VCaP (cell line): ENCODE data around the gene GNLY.

Experiments used
- H3K27ac ChIP-seq: fragments of 450-650 bp; 2 replicates; pipeline ENCODE4 v1.5.1; 2017
- CTCF ChIP-seq: fragments of 450-650 bp; conservative IDR thresholded peaks from 2 replicates; pipeline ENCODE4 v1.5.1; 2017; ENCODE audit warnings: mild to moderate bottlenecking, moderate library complexity

GNLY gene

GRCh38 chr2:85737481-85737880, 43.3 kb downstream of the GNLY start:
- H3K27ac ChIP-seq = no peak overlapping the region
- TF ChIP-seq CTCF = no peak

GRCh38 chr2:85737961-85738360, 43.8 kb downstream of the GNLY start:
- H3K27ac ChIP-seq = no peak overlapping the region
- TF ChIP-seq CTCF = no peak

- TF ChIP-seq CTCF = no peak
Observed at GRCh38 chr2:85740193-85740592, 46.0 kb downstream of the GNLY start.

GRCh38 chr2:85741211-85741832, 47.2 kb downstream of the GNLY start:
- TF ChIP-seq CTCF = no peak
- H3K27ac ChIP-seq = peak overlapping the region; percentile 95

More at GRCh38 chr2:85740193-85740592, 46.0 kb downstream of the GNLY start:
- H3K27ac ChIP-seq = peak overlapping the region; percentile 95; the same call in 1 of the 2 replicates

GRCh38 chr2:85741833-85742455, 47.8 kb downstream of the GNLY start:
- TF ChIP-seq CTCF = no peak
- peak overlapping the region; percentile 95 for H3K27ac ChIP-seq

DNA sequence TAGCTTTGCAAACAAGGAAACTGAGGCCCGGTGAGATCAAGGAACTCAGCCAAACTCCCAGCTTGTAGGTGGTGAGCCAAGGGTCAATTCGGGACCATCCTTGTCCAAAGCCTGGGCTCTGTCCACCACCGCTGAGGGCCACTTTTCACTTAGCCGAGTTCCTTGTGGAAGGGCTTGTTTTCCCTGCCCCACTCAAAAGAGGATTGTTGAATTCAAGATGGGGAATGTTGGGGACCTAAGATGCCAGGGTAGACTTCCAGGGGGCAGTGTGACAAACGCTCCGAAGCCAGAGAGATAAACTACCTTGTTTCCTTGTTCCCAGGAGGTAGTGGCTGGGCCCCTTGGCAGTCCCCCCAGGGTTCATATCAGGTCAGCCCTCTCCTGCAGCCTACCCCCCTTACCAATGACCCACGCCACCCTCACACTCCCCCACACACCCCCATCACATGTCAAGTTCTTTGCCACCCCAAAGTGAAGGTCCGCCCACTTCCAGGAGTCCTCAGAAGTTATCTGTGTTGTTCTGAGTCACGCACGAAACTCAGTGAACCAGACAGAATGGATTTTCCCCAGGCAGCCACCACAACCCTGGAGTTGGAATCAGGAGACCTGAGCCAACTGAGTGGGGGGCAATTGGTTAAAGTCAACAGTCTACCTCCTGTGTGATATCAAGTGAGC, 49.3 kb downstream of the GNLY start:
- H3K27ac ChIP-seq = peak overlapping the region; percentile 95
- TF ChIP-seq CTCF = no peak

DNA sequence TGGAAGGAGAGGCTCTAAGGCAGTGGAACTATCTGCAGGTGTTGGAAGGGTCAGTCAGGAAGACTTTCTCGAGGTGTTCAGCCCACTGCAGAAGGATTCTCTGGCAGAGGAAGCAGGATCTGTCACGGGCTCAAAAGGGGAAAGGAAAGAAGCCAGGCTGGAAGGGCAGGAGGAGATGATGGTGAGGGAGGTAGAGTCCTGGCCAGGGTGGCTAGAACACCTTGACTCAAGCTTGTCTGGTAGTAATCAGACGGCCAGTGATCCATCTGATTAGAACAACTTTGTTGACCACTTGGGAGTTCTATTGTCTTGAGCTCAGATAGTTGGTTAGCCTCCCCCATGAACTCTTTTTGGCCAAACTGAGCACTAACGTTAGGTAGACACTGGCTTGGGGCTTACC, 49.9 kb downstream of the GNLY start:
- TF ChIP-seq CTCF = no peak
- H3K27ac ChIP-seq = no peak overlapping the region
